Mucosa of stomach (tissue), 1 donor: Measurements from ENCODE around the gene DUXB.

Source experiments
- H3K27me3 ChIP-seq: one replicate; pipeline ENCODE4 v1.7.0; 2013; ENCODE audit warnings: mild to moderate bottlenecking, low read length; ENCODE audit not compliant: control insufficient read depth, insufficient read depth
- H3K36me3 ChIP-seq: one replicate; pipeline ENCODE4 v1.7.0; 2013; ENCODE audit warnings: low read length; ENCODE audit not compliant: control insufficient read depth, insufficient read depth
- H3K4me1 ChIP-seq: one replicate; pipeline ENCODE4 v1.7.0; 2013; ENCODE audit warnings: mild to moderate bottlenecking, low read length; ENCODE audit not compliant: control insufficient read depth, insufficient read depth
- H3K4me3 ChIP-seq: one replicate; pipeline ENCODE4 v1.7.0; 2013; ENCODE audit warnings: low read length
- H3K9ac ChIP-seq: one replicate; pipeline ENCODE4 v1.7.0; 2013; ENCODE audit warnings: mild to moderate bottlenecking, low read length, moderate library complexity
- H3K9me3 ChIP-seq: one replicate; pipeline ENCODE4 v1.7.0; 2013; ENCODE audit warnings: mild to moderate bottlenecking, low read length, moderate library complexity; ENCODE audit not compliant: control insufficient read depth
- donor health status: Pancreatic carcinoma.

The DUXB gene

DNA sequence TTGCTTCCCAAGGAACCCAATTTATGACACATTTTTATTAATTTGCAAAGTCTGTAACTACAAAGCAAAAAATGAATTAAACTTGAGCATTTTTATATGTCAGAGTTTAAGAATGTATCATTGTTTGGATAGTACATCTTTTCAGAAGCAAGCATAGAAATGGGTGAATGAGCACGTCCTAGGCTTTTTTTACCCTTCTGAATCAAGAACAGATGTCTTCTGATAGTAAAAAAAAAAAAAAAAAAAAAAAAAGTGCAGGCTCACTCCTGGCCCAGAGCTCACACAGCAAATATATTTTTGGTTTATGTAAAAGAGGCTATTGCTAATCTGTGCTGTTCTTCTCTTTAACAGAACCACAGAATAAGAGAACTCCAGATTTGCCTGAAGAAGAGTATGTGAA, 47.3 kb downstream of the DUXB start:
- no peaks in the 10 kb centered on the region for H3K9me3 ChIP-seq
- no peaks in the 10 kb centered on the region for H3K27me3 ChIP-seq
- no peak overlapping the region for H3K9ac ChIP-seq
- no peak overlapping the region for H3K4me3 ChIP-seq
- H3K4me1 ChIP-seq: peaks cover 6% of the 10 kb centered on the region
- H3K36me3 ChIP-seq: peaks cover 3% of the 10 kb centered on the region

GRCh38 chr16:75648265-75649076, 52.8 kb downstream of the DUXB start:
- Histone ChIP-seq H3K4me1 (peaks cover 17% of the 10 kb centered on the region), H3K27me3 (no peaks in the 10 kb centered on the region), H3K9me3 (no peaks in the 10 kb centered on the region), H3K36me3 (no peaks in the 10 kb centered on the region), H3K4me3 (peak overlapping the region; percentile 98), H3K9ac (peak overlapping the region; percentile 97)

GRCh38 chr16:75647492-75648264, 53.6 kb downstream of the DUXB start, which contains the start of the genes KARS1 and TERF2IP:
TSS of gene KARS1 (minus strand) at chr16:75647665. CDS start at chr16:75647639, 26 bp downstream.
TSS of gene TERF2IP (plus strand) at chr16:75647773. CDS start at chr16:75647883, 110 bp downstream.
- H3K9me3 ChIP-seq: no peaks in the 10 kb centered on the region
- peaks cover 17% of the 10 kb centered on the region for H3K4me1 ChIP-seq
- no peaks in the 10 kb centered on the region for H3K36me3 ChIP-seq
- H3K9ac ChIP-seq: peak within 1 kb of the TSS; percentile 97
- no peaks in the 10 kb centered on the region for H3K27me3 ChIP-seq
- peak within 1 kb of the TSS; percentile 98 for H3K4me3 ChIP-seq

DNA sequence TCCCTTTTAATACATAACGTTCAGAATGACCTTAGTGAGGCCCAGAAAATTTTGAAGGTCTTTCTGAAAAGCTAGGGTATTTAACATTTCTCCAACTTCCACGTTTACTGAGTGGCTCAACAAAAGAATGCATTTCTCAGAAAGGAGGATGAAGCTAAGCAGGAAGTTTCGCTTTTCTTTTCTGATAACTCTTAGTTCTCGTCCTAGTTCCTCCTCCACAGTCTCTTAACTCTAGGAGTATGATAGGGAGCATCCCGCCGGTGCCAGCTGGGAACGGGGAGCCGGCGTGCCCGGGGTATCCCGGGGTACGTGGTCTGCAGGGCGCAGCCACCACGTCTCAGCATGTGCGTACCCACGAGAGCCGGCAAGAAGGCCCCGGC, 54.2 kb downstream of the DUXB start:
- H3K4me1 ChIP-seq: peaks cover 17% of the 10 kb centered on the region
- H3K9ac ChIP-seq: peak overlapping the region; percentile 97
- H3K9me3 ChIP-seq: no peaks in the 10 kb centered on the region
- H3K27me3 ChIP-seq: no peaks in the 10 kb centered on the region
- H3K4me3 ChIP-seq: peak overlapping the region; percentile 98
- H3K36me3 ChIP-seq: no peaks in the 10 kb centered on the region

DNA sequence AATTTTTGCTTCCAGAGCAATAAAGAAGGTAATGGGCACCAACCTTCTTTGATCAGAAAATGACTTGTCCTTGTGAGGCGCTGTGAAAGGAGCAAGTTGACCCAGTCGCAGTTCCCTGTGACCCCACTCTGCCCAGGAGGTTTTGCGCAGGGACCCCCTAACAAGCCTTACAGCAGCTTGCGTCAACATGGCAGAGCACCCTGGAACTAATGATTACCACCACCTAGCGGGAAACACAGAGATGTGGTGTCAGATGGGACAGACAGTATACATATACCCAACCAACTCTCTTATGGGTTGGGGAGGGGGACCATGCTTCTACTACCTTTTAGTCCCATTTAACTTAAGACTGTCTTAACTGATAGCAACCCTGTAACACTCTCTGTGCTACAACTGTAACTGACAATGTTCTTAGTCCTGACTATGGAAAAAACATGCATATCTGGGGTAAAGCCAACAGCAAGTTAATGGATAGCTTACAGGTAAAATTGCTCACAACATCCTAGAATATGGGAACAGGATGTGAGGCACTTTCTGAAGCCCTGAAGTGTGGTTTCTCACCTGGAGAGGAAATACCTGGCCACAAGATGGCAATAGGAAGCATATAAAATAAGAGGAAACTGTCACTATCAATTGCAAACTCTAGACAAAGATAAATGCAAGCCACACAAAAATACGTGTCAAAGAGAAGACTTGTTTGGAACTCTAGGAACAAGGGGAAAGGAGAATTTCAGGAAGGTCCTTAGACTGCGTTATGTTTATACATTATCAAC, 56.8 kb downstream of the DUXB start:
- Histone ChIP-seq H3K4me3 (no peak overlapping the region), H3K9me3 (no peaks in the 10 kb centered on the region), H3K9ac (peak overlapping the region; percentile 20), H3K36me3 (peaks cover 9% of the 10 kb centered on the region), H3K27me3 (no peaks in the 10 kb centered on the region), H3K4me1 (peaks cover 11% of the 10 kb centered on the region)
